Measurements from ENCODE around the gene AP1B1.

Gene AP1B1

GRCh38 chr22:29323641-29324040, 64.7 kb downstream of the AP1B1 start:
- H3K4me3 ChIP-seq = no peak overlapping the region
- H3K27ac ChIP-seq = no peak overlapping the region

- Histone ChIP-seq H3K27ac (no peak overlapping the region), H3K4me3 (no peak overlapping the region)
These were observed 67.8 kb downstream of the AP1B1 start for GRCh38 chr22:29320546-29320945.

DNA sequence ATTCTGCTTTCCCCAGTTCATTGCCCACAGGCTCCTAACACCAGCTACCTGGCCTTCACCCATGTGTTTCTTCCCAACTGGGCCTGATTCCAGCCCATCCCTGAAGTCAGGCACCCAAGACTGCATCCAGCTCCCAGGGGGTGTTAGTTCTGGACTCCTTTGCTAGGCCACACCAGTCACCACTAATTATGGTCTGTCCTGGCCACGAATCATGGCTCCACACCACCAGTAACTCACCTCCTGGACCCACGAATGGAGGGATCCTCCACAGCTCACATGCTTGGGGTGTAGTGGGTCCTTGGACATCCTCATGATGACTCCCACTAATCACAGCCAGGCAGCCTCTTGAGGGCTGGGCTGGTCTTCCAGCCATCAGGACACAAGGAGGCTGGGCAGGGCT, 69.3 kb downstream of the AP1B1 start:
- H3K4me3 ChIP-seq = no peak overlapping the region
- H3K27ac ChIP-seq = no peak overlapping the region

- H3K27ac ChIP-seq = no peak overlapping the region
- no peak overlapping the region for H3K4me3 ChIP-seq
These were observed 70.4 kb downstream of the AP1B1 start for GRCh38 chr22:29317827-29318454.

GRCh38 chr22:29316141-29316828, 72.1 kb downstream of the AP1B1 start:
- H3K4me3 ChIP-seq = no peak overlapping the region

DNA sequence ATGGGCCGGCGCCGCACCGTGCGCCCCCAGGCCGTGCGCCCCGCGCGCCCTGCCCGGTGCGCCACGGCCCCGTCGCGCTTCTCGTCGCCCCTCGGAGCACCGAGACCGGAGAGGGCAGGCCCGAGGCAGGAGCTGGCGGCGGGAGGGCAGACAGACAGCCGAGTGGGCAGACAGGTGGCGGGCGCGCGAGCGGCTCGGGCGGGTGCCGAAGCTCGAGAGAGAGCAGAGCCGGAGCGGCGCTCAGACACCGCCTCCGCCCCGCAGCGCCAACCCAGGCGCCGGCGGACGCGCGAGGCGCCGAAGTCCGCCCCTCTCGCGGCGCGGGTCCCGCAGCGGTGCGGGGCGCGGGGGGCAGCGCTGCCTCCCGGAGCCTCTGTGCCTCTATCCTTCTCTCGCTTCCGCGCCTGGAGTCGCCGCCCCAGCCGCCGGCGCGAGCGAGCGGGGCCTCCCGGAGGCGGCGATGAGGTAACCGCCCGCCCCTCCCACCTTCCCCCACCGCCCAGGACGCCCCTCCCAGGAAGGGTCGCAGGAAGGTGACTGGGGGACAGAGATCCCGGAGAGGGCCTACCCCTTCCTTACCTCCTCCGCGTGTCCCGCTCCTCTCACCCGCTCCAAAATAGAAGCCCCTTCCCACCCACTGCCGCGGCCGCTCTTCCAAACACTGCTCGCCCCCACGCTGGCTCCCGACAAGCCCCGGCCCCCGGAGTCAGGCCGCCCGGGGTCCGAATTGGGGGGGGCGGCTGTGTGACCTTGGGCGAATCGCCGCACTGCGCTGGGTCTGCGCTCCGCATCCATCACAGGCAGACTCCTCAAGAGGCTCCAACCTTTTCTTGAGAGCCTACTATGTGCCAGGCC, 72.9 kb downstream of the AP1B1 start, which contains the start of gene RASL10A:
TSS of gene RASL10A (minus strand) at position 412 of the 855 bp plus-strand sequence. CDS start 451 bp downstream, outside the sequence.
- H3K4me3 ChIP-seq = peak within 1 kb of the TSS in 5 of 7 experiments; percentile 13 to 34 (median 20)
- no peak within 1 kb of the TSS for H3K27ac ChIP-seq

More at GRCh38 chr22:29316141-29316828, 72.1 kb downstream of the AP1B1 start:
- no peak overlapping the region for H3K27ac ChIP-seq

- peak overlapping the region in 5 of 7 experiments; percentile 13 to 34 (median 20) for H3K4me3 ChIP-seq
- H3K27ac ChIP-seq = no peak overlapping the region
These were observed 73.7 kb downstream of the AP1B1 start for GRCh38 chr22:29314537-29315285.

- H3K4me3 ChIP-seq = no peak overlapping the region
- H3K27ac ChIP-seq = no peak overlapping the region
These were observed 74.5 kb downstream of the AP1B1 start for GRCh38 chr22:29313576-29314466.

- H3K27ac ChIP-seq = no peak overlapping the region
- H3K4me3 ChIP-seq = no peak overlapping the region
These were observed 75.2 kb downstream of the AP1B1 start for GRCh38 chr22:29313126-29313575.

GRCh38 chr22:29312218-29313125, 75.9 kb downstream of the AP1B1 start:
- Histone ChIP-seq H3K27ac (peak overlapping the region in 3 of 21 experiments; percentile 78 to 85 (median 81)), H3K4me3 (no peak overlapping the region)

DNA sequence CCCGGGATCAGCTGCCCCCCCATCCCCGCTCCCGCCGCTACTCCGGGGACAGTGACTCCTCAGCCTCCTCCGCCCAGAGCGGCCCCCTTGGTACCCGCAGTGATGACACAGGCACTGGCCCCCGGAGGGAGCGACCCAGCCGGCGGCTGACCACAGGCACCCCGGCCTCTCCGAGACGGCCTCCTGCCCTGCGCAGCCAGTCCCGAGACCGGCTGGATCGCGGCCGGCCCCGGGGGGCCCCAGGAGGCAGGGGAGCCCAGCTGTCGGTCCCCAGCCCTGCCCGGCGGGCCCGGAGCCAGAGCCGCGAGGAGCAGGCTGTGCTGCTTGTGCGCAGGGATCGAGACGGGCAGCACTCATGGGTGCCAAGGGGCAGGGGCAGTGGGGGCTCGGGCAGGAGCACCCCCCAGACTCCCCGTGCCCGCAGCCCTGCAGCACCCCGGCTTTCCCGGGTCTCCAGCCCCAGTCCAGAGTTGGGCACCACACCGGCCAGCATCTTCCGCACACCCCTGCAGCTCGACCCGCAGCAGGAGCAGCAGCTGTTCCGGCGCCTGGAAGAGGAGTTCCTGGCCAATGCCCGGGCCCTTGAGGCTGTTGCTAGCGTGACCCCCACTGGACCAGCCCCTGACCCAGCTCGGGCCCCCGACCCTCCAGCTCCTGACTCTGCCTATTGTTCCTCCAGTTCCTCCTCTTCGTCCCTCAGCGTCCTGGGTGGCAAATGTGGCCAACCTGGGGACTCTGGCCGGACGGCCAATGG, 76.7 kb downstream of the AP1B1 start:
- Histone ChIP-seq H3K4me3 (peak overlapping the region in 3 of 7 experiments; percentile 4 to 16 (median 10)), H3K27ac (peak overlapping the region in 19 of 21 experiments; percentile 27 to 96 (median 79))

DNA sequence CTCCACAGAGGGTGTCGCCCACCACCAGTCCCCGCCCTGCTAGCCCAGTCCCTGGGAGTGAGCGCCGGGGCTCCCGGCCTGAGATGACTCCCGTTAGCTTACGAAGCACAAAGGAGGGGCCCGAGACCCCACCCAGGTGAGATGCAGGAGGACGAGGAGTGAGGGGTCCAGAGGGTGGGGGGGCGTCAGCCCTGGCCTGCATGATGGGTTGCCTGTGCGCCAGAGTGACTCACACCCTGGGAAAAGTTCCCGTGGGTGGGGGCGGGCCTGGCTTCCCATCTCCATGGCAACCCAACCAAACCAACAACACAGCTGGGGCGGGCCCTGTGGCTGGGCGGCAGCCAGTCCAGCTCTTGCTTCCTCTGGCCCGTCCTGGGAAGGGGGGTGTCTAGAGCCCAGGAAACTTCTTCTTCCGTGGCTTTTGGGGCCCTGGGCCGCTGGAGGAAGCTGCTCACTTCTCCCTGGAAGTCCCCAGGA, 77.5 kb downstream of the AP1B1 start:
- H3K4me3 ChIP-seq = peak overlapping the region in 4 of 7 experiments; percentile 4 to 16 (median 8)
- H3K27ac ChIP-seq = peak overlapping the region in 18 of 21 experiments; percentile 44 to 96 (median 79)

DNA sequence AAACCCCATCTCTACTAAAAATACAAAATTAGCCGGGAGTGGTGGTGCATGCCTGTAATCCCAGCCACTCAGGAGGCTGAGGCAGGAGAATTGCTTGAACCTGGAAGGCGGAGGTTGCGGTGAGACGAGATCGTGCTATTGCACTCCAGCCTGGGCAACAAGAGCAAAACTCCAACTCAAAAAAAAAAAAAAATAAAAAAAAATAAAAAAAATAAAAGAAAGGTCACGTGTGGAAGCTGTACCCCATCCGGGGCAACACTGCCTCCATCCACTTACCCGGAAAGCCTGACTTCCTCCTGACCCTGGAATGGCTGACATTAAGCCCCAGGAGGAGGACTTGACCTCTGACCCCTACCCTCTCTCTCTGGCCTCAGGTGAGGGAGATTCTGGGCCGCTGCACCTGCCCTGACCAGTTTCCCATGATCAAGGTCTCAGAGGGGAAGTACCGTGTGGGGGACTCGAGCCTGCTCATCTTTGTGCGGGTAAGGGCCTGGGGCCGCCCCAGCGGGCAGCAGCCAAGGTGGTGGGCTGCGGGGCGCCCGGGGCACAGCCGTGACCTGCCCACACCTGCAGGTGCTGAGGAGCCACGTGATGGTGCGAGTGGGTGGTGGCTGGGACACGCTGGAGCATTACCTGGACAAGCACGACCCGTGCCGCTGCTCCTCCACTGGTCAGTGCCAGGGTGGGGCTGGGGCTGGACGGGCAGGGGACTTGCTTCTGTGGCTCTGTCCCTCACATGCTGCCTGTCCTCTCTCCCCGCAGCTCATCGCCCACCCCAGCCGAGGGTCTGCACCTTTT, 78.1 kb downstream of the AP1B1 start:
- Histone ChIP-seq H3K27ac (peak overlapping the region in 17 of 21 experiments; percentile 15 to 97 (median 84)), H3K4me3 (peak overlapping the region in 1 of 7 experiments; percentile 5)

DNA sequence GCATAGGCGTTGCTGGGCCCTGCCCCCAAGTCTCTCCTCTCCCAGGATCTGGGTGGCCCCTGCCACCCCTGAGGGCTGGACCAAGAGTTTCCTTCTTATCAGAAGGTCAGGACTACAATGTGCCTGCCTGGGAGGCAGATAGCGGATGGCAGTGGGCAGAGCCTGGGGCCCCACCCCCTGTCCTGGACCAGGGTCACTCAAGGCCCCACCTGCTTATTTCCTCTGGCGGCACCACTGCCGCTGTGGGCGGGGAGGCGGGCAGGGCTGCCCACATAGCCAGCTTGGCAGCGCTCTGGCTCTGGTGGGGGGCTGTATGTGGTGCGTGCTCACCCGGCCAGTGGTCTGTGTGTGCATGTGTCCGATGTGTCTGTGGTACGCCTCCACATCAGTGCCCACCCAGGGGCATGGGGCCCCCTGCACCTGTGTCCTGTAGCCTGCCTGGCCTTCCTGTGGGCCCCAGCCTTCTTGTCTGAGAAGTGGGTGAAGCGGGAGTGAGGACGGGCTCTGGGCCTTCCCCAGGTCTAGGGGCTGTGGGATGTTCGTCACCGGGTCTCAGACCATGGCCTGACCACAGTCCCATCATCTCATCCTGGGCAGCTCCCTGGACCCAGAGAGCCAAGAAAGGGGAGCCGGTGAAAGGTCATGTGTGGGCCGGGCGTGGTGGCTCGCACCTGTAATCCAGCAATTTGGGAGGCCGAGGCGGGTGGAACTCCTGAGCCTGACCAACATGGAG, 78.9 kb downstream of the AP1B1 start:
- peak overlapping the region in 18 of 21 experiments; percentile 12 to 97 (median 92) for H3K27ac ChIP-seq

DNA sequence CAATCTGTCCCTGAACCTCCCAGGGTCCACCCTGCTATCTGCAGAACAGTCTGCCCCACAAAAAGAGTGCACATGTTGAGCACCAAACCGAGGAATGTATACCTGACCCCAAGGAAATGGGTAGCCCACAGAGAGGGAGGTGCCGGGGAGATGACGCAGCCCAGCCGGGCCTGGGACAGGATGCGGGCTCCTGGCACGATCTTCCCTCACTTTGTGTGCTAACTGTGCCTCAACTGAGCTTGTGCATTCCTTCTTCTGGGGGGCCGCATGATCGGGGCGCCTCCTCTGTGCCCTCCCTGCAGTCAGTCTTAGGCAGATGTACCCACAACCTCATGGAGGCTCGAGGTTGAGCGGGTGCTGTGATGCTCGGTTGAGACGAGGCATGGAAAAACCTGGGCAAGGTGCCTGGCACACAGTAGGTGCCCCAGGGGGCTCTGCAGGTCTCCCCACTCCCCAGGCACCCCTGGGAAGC, 79.5 kb downstream of the AP1B1 start:
- Histone ChIP-seq H3K27ac (peak overlapping the region in 19 of 21 experiments; percentile 12 to 97 (median 92)), H3K4me3 (peak overlapping the region in 3 of 7 experiments; percentile 72 to 96 (median 85))

More for the DNA sequence above, 78.9 kb downstream of the AP1B1 start:
- peak overlapping the region in 2 of 7 experiments; percentile 21 to 72 for H3K4me3 ChIP-seq

Data from skin epidermis (tissue), 12 donors.